Measurements from ENCODE around the gene TEX38.
"Not testable (repeated sequence)": the region's sequence is repeated elsewhere in the genome, so short reads cannot be mapped to it uniquely, and the experiment has no call there.

TEX38 gene

DNA sequence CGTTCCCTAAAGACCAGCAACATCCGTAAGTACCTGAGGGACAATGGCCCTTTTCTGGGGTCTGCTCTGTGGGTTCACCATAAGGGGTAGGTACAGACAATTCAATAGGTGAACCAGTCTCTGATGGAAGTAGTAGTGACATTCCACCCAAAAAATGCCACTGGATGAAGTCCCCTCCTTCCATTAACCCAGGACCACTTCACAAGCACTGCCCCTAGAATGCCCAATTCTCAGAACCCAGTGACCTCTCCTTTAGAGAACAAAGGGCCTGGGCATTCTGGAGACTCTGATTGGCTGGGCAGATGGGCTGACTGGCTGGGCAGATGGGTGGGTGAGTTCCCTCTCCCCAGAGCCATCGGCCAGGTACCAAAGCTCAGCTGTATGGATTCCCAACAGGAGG lies at the start of gene TEX38:
Gene TEX38, plus strand, starts transcription at position 301 of the 400 bp plus-strand sequence. Its CDS starts 81 bp downstream, at position 382.
- DNase-seq: no peak

DNA sequence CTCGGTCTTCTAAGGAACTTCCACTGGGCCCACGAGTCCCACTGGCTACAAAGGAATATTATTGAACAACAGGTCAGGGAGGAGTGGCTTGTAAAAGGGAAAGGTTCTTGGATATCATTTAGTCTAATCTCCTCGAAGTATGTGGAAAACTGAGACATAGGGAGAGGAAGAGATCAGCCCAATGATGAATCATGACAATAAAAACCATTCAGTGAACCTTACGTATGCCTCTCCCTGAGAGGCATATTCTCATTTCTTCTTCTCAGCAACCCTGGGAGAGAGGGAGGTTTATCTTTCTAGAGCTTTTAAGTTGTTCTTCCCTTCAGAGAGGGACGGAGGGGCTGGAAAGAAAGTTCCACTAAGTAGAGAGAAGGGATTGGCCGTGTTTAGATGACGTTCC lies 49.7 kb upstream of the TEX38 start:
- no peak for DNase-seq

DNA sequence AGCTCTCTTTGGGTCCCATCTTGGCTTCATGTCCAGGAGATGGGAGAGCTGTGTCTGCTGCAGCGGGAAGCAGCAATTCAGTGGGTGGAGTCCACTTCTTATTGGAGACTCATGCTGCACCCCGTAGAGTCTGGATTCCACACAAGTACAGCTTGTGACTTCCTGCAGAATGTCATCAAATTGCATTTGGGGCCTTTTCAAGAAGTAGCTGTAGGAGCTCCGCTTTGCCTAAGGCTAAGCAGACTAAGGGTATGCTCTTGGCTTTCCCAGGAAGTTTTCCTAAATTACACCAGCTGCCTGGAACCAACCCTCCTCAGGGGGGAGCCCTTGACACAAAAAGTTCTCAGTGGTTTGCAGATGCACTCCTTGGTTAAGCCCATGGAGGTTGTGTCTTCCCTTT lies 49.3 kb upstream of the TEX38 start:
- DNase-seq: no peak

DNA sequence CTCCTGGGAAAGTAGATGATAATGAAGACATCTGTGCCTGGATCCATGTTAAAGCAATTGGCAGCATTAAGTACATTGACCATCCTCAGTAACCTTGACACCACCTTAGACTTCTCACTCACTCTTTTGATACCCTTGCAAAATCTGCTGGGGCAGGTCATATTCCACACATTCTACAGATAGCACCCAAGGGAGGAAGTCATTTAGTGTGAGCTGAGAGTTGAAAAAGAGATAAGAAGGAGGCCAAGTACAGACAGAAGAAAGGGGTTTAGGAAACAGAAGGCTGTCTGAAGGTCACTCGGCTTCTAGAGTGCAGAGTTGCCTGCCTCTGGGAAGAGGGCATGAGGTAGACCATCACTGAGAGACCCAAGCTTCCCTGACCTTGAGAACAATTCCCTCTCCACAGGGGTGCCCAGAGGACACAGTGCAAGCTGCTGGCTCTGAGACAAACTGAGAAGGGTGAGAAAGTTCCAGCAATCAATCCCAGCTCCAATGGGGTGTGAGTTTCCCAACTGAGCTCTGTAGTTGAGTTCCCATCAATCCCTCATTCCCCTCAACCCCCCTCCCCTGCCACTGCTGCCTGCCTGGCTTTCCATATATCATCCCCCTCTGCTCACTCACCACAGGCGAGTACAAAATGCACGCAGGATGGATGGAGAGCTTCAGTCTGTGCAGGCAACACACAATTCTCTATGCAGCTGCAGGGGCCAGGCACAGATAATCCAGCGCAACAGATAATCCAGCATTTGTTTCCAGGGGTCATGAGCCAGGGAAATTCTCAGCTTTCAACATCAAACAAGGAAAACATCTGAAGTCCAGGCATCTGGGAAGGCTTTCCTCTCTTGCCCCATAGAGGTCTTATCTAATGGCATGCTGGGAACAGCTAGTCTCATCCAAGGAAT lies 47.7 kb upstream of the TEX38 start:
- DNase-seq: no peak

DNA sequence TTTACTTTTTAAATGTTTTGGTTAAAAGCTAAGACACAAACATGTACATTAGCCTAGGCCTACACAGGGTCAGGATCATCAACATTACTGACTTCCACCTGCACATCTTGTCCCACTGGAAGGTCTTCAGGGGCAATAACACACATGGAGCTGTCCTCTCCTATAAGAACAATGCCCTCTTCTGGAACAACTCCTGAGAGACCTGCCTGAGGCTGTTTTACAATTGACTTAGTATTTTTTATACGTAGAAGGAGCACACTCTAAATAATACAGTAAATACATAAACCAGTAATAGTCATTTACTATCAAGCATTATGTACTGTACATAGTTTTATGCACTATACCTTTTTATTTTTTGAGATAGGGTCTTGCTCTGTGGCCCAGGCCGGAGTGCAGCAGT lies 40.9 kb upstream of the TEX38 start:
- DNase-seq: no peak

DNA sequence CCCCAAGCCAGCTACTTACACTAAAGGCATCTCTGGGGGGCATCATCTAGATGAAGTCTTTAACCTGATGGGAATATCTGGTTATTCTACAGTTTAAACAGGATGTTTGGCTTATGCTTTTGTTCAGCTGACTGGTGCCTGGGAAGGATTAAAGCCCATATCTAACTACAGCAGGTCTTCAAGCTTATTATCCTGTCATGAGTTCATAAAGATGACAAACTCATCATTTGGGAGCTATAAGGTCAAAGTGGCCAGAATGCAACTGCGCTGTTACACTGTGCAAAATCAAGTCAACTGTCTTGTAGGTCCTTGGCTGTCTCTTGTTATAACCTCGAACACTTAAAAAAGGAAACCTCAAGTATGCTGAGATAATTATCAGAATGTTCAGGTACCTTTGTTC lies 36.4 kb upstream of the TEX38 start:
- no peak for DNase-seq

DNA sequence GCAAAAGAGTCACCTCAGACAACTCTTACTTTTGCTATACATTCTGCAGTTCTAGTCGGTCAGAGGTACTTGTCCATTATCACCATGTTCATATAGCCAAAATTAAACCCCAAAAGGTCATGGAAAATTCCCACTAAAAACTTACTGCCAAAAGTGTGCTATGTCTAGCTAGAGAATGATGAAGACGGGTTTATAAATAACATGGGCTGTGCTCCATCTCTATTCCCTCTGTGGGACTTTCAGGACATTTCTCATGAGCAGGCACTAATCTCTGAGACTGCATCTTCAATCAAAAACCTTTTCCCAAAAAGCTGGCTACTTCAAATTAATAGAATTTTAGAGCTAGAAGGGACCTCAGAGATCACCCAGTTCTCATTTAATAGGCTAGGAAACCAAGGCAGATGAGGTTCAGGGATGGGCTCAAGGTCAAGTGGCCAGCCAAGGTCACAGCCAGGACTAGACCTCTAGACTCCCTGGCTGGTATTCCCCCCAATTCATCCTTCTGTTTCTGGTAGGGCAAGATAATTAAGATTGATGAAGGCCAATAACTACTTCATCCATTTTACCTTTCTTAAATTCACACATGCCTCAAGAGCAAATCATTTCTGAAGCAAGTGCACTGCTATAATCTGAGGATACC lies 34.1 kb upstream of the TEX38 start:
- DNase-seq: no peak

DNA sequence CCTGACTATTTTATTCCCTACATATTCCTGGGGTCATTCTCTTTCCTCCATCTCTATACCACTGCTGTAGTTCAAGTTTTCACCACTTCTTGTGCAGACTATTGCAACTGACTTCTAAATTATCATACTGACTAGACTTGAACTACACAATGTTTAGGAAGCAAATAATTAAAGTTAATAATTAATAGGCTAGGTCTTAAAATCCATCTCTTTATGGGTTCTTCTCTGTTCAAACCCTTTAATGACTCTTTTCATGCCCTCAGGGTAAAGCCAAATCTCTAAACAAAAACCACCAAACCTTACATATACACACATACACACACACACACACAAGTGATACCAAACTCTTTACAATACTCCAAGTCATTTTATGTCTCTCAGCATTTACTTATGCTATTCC lies 32.7 kb upstream of the TEX38 start:
- DNase-seq: no peak

DNA sequence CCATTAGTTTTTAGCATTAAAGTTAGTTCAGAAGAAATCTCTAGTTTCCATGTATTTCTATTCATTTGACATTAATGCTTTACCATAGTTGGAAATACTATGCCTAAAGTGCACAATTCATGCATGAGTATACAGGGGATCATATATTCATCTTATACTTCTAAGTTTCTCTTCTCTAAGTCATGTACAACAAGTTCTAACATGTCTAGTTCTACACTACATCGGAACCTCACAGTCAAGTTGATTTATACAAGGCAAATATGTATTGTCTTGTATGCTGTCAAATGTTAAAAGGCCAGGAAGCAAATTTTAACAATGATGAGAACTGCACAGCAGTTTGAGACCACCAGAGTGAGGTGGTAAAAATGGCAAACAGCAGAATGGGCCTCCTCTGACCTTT lies 32.1 kb upstream of the TEX38 start:
- DNase-seq: no peak

DNA sequence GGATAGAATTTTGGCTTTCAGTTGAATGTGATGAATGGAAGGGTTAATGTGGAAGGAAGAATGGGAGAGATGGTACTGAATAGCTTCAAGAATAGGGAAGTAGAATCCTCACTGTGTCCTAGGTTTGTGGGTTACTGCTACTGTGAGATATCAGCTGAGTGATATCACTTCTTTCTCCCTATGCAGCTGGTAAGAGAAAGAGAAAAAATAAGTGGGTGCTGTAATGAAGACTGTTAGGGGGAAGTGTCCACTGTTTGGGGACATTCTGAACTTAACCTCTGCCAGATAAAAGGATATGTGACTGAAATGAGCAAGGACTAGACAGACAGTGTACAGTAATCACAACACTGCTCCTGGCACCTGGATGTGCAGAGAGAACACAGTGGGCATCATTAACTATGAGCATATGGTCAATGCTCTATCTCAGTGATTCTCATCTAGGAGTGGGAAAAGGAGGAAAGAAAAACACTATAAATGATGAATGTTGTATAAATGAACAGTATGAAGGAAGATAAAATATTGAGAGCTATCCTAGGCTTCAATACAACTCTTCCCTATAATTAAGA lies 29.5 kb upstream of the TEX38 start:
- DNase-seq: no peak

DNA sequence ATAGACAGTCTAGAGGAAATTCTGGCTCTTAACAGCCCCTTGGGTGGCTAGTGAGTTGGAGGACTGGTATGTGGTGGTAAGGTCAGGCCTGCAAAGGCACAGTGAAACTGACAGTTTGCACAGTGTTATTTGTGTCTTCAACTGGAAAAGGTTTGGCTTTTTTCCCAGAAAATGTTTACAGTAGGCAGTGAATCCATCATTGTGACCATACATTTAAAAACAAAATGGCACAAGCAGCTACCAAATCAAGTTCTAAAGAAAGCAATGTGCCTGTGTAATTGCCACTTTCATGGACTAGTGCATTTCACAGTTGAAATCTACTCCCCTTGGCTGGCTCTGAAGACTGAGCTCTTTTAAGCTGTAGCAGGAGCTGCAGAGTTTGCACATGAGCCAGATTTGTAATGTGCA lies 28.3 kb upstream of the TEX38 start:
- no peak for DNase-seq

DNA sequence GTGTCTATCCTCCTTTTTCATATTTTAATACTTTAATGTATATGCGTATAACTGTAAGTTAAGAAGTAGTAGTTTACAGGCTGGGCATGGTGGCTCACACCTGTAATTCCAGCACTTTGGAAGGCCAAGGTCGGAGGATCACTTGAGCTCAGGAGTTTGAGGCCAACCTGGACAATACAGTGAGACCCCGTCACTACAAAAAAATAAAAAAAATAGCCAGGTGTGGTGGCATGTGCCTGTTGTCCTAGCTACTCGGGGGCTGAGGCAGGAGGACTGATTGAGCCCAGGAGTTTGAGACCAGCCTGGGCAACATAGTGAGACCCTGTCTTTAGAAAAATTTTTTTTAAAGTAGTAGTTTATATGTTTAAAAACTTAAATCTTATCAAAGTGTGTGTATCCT lies 25.8 kb upstream of the TEX38 start:
- DNase-seq: no peak

DNA sequence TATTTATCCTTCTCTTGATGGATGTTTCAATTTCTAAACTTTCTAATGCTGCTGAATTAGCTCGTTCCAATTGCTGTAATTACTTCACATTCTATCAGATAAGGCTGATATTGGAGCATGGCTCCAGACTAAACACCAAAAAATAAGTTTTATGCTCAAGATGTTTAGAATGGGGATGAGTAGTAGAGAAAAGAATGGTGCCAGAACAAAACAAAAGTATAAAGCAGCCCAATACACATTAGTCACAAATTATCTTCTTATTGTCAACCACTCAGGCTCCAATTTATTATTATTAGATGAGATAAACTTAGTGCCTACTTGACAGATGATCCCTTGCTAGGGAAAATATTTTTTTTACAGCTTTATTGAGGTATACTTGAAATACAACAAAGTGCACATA lies 25.3 kb upstream of the TEX38 start:
- no peak for DNase-seq

DNA sequence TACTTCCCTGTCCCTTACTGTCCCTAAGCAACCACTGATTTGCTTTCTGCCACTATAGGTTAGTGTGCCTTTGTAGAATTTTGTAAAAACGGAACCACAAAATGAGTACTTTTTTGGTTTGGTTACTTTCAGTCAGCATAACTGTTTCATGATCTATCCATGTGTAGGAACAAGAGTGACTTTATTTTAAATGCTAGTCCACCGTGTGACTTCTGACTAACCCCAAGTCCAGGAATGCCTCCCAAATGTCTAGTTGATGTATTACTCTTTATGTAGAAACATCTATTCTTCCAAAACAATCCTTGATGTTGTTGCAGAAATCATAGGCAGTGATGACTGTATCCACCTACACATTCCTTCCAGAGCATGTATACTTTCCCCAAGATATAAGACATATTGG lies 24.8 kb upstream of the TEX38 start:
- DNase-seq: no peak

DNA sequence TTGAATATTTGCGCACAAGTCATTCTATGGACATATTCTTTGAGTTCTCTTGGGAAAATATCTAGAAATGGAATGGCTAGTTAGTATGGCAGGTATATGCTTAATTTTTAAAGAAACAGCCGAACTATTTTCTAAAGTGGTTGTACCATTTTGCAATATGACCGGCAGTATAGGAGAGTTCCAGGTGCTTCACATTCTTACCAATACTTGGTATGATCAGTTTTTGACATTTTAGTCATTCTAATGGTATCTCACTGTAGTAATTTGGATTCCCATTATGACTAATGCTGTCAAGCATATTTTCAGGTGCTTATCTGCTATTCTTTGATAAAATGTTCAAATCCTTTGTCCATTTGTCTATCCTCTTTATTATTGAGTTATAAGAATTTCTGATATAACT lies 24.0 kb upstream of the TEX38 start:
- DNase-seq: no peak

DNA sequence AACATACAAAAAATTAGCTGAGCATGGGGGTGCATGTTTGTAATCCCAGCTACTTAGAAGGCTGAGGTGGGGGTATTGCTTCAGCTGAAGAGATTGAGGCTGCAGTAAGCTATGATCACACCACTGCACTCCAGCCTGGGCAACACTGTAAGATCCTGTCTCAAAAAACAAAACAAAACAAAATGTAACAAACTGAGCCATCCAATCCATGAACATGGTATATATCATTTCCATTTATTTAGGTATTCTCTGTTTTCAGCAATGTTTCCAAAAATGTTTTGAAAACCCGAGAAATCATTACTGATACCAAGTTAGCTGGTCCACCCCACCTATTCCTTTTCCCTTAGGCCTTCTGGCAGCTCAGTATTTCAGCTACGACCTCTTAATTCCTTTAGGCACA lies 21.9 kb upstream of the TEX38 start:
- no peak for DNase-seq

DNA sequence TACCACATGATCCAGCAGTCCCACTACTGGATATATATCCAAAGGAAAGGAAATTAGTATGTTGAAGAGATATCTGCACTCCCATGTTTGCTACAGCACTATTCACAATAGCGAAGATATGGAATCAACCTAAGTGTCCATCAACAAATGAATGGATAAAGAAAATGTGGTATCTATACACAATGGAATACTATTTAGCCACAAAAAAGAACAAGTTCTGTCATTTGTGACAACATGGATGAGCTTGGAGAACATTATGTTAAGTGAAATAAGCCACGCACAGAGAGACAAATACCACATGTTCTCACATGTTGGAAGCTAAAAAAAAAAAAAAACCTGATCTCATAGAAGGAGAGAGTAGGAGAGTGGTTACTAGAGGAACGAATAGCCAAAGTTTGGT lies 21.2 kb upstream of the TEX38 start:
- DNase-seq: no peak

DNA sequence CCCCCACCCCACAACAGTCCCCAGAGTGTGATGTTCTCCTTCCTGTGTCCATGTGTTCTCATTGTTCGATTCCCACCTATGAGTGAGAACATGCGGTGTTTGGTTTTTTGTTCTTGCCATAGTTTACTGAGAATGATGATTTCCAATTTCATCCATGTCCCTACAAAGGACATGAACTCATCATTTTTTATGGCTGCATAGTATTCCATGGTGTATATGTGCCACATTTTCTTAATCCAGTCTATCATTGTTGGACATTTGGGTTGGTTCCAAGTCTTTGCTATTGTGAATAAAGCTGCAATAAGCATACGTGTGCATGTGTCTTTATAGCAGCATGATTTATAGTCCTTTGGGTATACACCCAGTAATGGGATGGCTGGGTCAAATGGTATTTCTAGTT lies 20.5 kb upstream of the TEX38 start:
- not testable (repeated sequence) for DNase-seq

DNA sequence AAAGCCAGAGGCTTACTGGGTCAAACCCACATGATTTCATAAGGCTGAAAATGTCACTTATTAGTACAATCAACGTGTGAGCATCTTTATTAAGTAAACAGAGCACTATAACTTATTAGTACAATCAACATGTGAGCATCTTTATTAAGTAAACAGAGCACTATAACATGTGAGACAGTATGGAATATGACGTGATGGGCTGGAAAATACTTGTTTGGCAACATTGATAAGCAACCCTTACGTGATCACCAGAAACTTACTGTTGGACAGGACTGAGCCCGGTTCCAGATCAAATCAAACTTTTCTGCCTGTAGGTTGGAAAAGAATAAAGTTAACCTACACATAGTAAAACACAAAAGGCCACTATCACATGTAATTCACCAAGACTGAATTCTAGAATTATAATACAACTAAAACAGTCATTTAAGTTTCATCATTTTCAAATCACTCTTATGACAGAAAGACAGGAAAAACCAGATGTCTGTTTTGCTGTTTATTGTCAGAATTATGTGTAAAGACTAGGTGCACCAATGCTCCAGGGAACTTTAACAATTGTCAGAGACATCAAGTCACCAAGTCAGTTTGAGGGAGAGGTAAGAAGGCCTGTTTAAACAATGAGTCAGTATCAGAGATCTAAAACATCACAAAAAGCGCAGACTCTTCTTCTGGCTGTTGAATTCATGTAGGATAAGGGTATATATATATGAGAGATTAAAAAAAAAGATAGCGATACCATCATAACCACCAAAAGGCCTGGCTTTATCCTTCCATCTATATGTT lies 19.1 kb upstream of the TEX38 start:
- no peak for DNase-seq

DNA sequence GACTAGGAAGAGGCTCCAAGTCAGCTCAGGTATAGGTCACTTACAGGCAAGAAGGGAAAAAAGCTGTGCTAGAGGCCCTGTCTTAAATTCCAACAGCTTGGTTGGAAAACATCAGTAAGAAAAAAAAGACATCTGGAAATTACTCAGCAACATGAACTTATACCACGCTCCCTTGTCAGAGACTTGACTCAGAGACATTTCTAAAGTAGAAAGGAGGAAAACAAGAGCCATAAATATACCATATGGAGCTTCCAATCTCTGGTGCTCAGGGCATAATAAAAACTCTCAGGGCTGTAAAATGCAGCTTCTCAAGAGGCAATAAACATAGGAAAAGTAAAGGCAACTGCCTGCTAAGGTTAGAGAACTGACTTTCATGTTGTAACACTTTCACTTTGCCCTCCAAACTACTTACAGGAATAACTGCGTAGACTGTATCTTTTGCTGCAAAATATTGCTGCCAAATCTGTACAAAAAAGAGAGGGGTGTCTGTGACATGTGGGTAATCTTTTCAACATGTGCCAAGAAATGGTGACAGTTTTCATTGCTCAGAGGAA lies 18.2 kb upstream of the TEX38 start:
- DNase-seq: no peak

DNA sequence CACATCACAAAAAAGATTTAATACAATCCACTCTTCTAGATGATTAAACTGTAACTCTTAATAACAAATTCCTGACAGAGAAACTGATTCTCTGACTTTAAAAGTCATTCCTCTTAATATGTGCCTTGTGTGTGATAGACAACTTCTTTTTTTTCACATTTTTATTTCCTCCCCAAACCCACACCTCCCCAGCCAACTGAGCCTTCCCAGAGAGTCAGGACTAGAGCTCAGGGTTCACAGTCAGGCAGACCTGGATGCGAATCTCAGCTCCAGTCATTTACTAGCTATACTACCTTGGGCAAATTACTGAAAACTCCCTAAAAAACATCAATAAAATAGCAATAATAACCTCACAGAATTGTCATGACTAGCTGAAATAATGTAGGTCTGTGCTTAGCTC lies 17.6 kb upstream of the TEX38 start:
- no peak for DNase-seq

DNA sequence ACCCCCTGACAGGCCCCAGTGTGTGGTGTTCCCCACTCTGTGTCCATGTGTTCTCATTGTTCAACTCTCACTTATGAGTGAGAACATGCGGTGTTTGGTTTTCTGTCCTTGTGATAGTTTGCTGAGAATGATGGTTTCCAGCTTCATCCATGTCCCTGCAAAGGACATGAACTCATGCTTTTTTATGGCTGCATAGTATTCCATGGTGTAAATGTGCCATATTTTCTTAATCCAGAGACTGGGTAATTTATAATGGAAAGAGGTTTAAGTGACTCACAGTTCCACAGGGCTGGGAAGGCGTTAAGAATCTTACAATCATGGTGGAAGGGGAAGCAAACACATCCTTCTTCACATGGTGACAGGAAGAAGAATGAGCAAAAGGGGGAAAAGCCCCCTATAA lies 17.0 kb upstream of the TEX38 start:
- DNase-seq: not testable (repeated sequence)

DNA sequence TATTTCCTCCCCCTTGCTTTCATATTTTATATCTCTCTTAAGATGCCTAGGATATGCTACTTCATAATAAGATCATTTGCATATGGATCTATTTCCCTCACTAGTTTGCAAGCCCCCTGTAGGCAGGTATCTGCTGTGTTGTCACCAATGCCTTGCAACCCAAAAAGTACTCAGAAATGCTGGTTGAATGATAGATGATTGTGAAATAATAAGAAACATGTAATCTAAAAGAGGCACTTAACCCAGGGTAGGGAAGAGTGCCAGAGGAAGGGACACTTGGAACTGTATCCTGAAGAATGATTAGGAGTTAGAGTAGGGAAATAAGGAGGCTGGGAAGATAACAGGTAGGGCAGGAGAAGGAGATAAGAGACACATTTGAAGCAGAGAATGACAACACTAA lies 15.8 kb upstream of the TEX38 start:
- DNase-seq: no peak

Data from stimulated activated CD4-positive, alpha-beta T cell treated with anti-CD3 and anti-CD28 coated beads, Interleukin-15, amount 100 ng/mL, for 24 hours (primary cell).